Smooth muscle cell (in vitro differentiated cells): ENCODE data around the gene RSRC2. TPM values are rescaled to one million over a fixed set of nuclear protein-coding genes. Genes with fewer than 3 reads are reported as not detected.
"Not testable (repeated sequence)": the region's sequence is repeated elsewhere in the genome, so short reads cannot be mapped to it uniquely, and the experiment has no call there.

Experiments used
- DNase-seq: peaks from one replicate; lab custom pipeline; 2025; ENCODE audit not compliant: unreplicated experiment; lab: John Stamatoyannopoulos, UW
- H2AFZ ChIP-seq: fragments of 200-600 bp; sonication (generic); 2 replicates; pipeline ENCODE4 v1.6.0; 2016; ENCODE audit warnings: antibody characterized with exemption, low read depth, mild to moderate bottlenecking
- H3F3A ChIP-seq: fragments of 200-600 bp; sonication (generic); 2 replicates; pipeline ENCODE4 v1.6.0; 2017; ENCODE audit warnings: antibody characterized with exemption, low read depth
- H3K27ac ChIP-seq: fragments of 200-600 bp; sonication (generic); 2 replicates; pipeline ENCODE4 v1.5.1; 2016; ENCODE audit warnings: low read depth, mild to moderate bottlenecking
- H3K27me3 ChIP-seq: fragments of 200-600 bp; sonication (generic); 2 replicates; pipeline ENCODE4 v1.6.1; 2016; ENCODE audit warnings: low read depth, mild to moderate bottlenecking
- H3K36me3 ChIP-seq: fragments of 200-600 bp; sonication (generic); 2 replicates; pipeline ENCODE4 v1.5.1; 2016; ENCODE audit warnings: low read depth
- H3K4me1 ChIP-seq: fragments of 200-600 bp; sonication (generic); 2 replicates; pipeline ENCODE4 v1.5.1; 2016; ENCODE audit warnings: low read depth
- H3K4me2 ChIP-seq: fragments of 200-600 bp; sonication (generic); 2 replicates; pipeline ENCODE4 v1.6.0; 2016; ENCODE audit warnings: mild to moderate bottlenecking
- H3K4me3 ChIP-seq: fragments of 200-600 bp; sonication (generic); 2 replicates; pipeline ENCODE4 v1.5.1; 2016; ENCODE audit warnings: mild to moderate bottlenecking
- H3K79me2 ChIP-seq: fragments of 200-600 bp; sonication (generic); 2 replicates; pipeline ENCODE4 v1.6.0; 2016; ENCODE audit warnings: low read depth, mild to moderate bottlenecking
- H3K9ac ChIP-seq: fragments of 200-600 bp; sonication (generic); 2 replicates; pipeline ENCODE4 v1.6.0; 2016; ENCODE audit warnings: low read depth
- H3K9me3 ChIP-seq: fragments of 200-600 bp; sonication (generic); replicated peaks from 2 replicates; pipeline ENCODE4 v1.5.1; 2016; ENCODE audit warnings: low read depth
- H4K20me1 ChIP-seq: fragments of 200-600 bp; sonication (generic); 2 replicates; pipeline ENCODE4 v1.6.0; 2016; ENCODE audit warnings: low read depth
- WGBS: methylation state at CpG from one replicate; pipeline ENCODE4 v1.1.7; 2016; ENCODE audit warnings: low lambda C conversion rate; 5-methylcytosine and 5-hydroxymethylcytosine counted together
- polyA plus RNA-seq: library from polyadenylated mRNA; unstranded; fragments of >200 nt; fragmentation: Nextera tagmentation; extraction: Ambion mirVana; gene quantifications from 2 replicates; pipeline ENCODE4 v1.2.1, GENCODE V29; 2016
- total RNA-seq: library from RNA; depleted of rRNA; stranded (reverse); fragments of >200 nt; gene quantifications from 2 replicates; pipeline ENCODE4 v1.2.3, GENCODE V29; 2014
- TF ChIP-seq, protein P1 (sequence below): fragments of 200-600 bp; sonication (generic); IDR thresholded peaks from 2 replicates; pipeline ENCODE4 v1.5.1; 2017; ENCODE audit warnings: borderline replicate concordance, mild to moderate bottlenecking, antibody characterized with exemption; ENCODE audit not compliant: insufficient read depth, poor library complexity, severe bottlenecking

RSRC2 gene, protein sequence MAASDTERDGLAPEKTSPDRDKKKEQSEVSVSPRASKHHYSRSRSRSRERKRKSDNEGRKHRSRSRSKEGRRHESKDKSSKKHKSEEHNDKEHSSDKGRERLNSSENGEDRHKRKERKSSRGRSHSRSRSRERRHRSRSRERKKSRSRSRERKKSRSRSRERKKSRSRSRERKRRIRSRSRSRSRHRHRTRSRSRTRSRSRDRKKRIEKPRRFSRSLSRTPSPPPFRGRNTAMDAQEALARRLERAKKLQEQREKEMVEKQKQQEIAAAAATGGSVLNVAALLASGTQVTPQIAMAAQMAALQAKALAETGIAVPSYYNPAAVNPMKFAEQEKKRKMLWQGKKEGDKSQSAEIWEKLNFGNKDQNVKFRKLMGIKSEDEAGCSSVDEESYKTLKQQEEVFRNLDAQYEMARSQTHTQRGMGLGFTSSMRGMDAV
- total RNA-seq (108 and 118 TPM in 2 replicates), polyA plus RNA-seq (60.9 and 65.9 TPM in 2 replicates)

DNA sequence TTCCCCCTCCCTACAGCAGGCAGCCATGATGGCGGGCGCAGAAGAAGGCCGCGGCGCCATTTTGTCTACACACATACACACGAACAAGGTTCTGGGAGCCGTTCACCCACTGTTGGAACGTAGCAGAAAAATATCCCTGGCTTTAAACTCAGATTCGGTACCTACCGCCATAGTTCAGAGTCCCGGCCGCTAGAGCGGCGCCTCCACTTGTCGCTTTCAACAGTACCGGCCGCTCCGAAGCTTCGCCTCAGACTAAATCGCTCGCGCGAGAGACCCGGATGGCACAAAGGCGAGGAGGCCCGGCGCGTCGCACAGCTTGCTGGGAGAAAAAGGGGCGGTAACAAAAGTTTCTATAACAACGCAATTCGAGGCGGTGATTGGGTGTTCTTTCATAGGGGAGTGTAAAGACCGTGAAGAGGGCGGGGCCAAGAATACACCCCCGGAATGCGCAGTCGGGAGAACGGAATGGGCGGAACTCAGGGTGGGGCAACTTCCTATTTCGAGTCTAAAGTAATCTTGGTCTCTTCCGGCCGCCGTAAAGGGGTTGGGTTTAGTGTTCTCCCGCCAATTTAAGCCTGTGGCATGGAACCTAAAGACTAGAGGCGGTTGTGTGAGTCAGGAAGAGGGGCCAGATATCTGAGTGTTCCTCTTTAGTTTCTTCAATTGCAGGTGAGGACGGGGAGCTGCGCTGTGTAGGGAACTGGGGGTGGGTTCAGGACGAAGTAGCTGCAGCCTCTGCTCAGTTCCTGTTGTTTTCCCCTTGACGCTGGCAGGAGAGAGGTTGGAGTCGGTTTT, at the start of gene RSRC2, which contains the start of gene KNTC1:
Gene RSRC2, minus strand, starts transcription at position 254 of the 795 bp plus-strand sequence. Its CDS starts 83 bp downstream, at position 171.
Gene KNTC1, plus strand, starts transcription at position 567 of the 795 bp plus-strand sequence. CDS start 2,815 bp downstream, outside the sequence.
- Histone ChIP-seq H2AFZ (peak within 1 kb of the TSS; percentile 96), H3K4me3 (peak within 1 kb of the TSS; percentile 92), H3K79me2 (peaks cover 76% of the 10 kb centered on the region), H4K20me1 (peaks cover 42% of the 10 kb centered on the region), H3K4me2 (peak within 1 kb of the TSS; percentile 91), H3K27ac (peak within 1 kb of the TSS; percentile 99), H3K27me3 (no peaks in the 10 kb centered on the region), H3K9me3 (no peaks in the 10 kb centered on the region), H3K9ac (peak within 1 kb of the TSS; percentile 99), H3K4me1 (peaks cover 36% of the 10 kb centered on the region), H3K36me3 (no peaks in the 10 kb centered on the region), H3F3A (peaks cover 22% of the 10 kb centered on the region)
- DNase-seq, result peak; percentile 84
- WGBS, result under 1% methylated on average over 51 of the region's 51 CpGs
- TF ChIP-seq, protein P1, sequence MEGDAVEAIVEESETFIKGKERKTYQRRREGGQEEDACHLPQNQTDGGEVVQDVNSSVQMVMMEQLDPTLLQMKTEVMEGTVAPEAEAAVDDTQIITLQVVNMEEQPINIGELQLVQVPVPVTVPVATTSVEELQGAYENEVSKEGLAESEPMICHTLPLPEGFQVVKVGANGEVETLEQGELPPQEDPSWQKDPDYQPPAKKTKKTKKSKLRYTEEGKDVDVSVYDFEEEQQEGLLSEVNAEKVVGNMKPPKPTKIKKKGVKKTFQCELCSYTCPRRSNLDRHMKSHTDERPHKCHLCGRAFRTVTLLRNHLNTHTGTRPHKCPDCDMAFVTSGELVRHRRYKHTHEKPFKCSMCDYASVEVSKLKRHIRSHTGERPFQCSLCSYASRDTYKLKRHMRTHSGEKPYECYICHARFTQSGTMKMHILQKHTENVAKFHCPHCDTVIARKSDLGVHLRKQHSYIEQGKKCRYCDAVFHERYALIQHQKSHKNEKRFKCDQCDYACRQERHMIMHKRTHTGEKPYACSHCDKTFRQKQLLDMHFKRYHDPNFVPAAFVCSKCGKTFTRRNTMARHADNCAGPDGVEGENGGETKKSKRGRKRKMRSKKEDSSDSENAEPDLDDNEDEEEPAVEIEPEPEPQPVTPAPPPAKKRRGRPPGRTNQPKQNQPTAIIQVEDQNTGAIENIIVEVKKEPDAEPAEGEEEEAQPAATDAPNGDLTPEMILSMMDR, result no peak

DNA sequence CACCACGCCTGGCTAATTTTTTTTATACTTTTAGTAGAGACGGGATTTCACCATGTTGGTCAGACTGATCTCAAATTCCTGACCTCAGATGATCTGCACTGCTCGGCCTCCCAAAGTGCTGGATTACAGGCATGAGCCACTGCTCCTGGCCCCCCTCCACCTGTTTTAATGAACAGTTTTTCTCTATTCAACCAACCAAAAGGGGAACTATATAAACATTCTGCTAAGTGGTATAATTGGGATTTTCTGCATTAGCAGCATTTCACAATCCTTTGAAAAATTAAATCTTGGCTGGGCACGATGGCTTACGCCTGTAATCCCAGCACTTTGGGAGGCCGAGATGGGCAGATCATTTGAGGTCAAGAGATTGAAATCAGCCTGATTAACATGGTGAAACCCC, 45.1 kb upstream of the RSRC2 start:
- Histone ChIP-seq H3K4me1 (no peaks in the 10 kb centered on the region), H3K4me3 (no peak overlapping the region), H3K79me2 (no peaks in the 10 kb centered on the region), H3K4me2 (no peak overlapping the region), H3K9ac (no peak overlapping the region), H4K20me1 (no peaks in the 10 kb centered on the region), H3F3A (no peaks in the 10 kb centered on the region), H3K9me3 (no peaks in the 10 kb centered on the region), H2AFZ (no peak overlapping the region), H3K36me3 (peaks cover 10% of the 10 kb centered on the region), H3K27me3 (no peaks in the 10 kb centered on the region), H3K27ac (no peak overlapping the region)
- 95% methylated on average over 6 of the region's 6 CpGs for WGBS
- DNase-seq, result no peak
- TF ChIP-seq, protein P1, result no peak

DNA sequence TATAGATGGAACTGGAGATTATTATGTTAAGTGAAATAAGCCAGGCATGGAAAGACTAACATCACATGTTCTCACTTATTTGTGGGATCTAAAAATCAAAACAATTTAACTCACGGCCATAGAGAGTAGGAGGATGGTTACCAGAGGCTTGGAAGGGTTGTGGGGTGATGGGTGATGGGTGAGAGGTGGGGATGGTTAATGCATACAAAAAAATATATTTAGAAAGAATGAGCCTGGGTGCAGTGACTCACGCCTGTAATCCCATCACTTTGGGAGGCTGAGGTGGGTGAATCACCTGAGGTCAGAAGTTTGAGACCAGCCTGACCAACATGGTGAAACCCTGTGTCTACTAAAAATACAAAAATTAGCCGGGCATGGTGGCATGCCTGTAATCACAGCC, 43.3 kb upstream of the RSRC2 start:
- not testable (repeated sequence) for H3K9me3 ChIP-seq, H3K9ac ChIP-seq, H3F3A ChIP-seq, H3K4me1 ChIP-seq, H3K27me3 ChIP-seq, H3K4me3 ChIP-seq, H2AFZ ChIP-seq, H3K27ac ChIP-seq, H3K36me3 ChIP-seq, DNase-seq, H3K4me2 ChIP-seq, H4K20me1 ChIP-seq, H3K79me2 ChIP-seq
- 84% methylated on average over 3 of the region's 3 CpGs for WGBS

DNA sequence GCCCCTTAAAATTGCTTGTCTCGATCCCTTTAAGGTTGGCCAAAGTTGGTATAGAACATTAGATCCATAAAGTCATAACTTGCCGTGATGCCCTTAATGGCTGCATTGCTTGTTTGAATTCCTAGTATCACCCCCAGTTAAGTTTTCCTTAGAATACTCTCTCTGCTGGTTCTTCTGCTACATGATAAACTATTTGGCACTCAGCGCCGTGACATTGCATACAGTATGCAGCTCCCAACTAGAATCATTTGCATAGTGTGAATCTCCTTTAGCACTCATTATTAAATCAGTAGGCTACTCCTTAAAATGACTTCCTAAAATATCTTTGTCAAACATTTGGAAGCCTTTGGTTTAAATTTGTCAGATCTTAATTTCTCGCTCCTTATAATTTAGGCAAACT, 42.6 kb upstream of the RSRC2 start:
- WGBS, result 98% methylated on average over 5 of the region's 5 CpGs
- Histone ChIP-seq H3K9me3 (no peaks in the 10 kb centered on the region), H2AFZ (no peak overlapping the region), H3K4me2 (no peak overlapping the region), H3K4me3 (no peak overlapping the region), H3K9ac (no peak overlapping the region), H3K79me2 (no peaks in the 10 kb centered on the region), H3F3A (no peaks in the 10 kb centered on the region), H3K4me1 (no peaks in the 10 kb centered on the region), H3K27me3 (no peaks in the 10 kb centered on the region), H3K27ac (no peak overlapping the region), H3K36me3 (peaks cover 10% of the 10 kb centered on the region), H4K20me1 (no peaks in the 10 kb centered on the region)
- TF ChIP-seq, protein P1, result no peak
- DNase-seq, result no peak

DNA sequence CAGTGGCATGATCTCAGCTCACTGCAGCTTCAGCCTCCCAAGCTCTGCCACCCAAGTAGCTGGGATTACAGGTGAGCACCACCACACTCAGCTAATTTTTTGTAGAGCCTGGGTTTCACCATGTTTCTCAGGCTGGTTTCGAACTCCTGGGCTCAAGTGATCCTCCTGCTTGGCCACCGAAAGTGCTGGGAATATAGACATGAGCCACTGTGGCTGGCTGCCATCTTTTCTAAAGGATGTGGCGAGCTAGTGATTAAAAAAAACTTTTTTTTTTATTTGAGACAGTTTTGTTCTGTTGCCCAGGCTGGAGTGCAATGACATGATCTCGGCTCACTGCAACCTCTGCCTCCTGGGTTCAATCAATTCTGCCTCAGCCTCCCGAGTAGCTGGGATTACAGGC, 40.1 kb upstream of the RSRC2 start:
- H3K9me3 ChIP-seq, H3K4me2 ChIP-seq, H3K27ac ChIP-seq, H3K79me2 ChIP-seq, H3F3A ChIP-seq, H4K20me1 ChIP-seq, H3K4me1 ChIP-seq, H2AFZ ChIP-seq, H3K9ac ChIP-seq, DNase-seq, H3K4me3 ChIP-seq, H3K27me3 ChIP-seq: not testable (repeated sequence)
- peaks cover 12% of the 10 kb centered on the region for H3K36me3 ChIP-seq
- WGBS, result 97% methylated on average over 5 of the region's 5 CpGs
